Measurements from ENCODE around the gene MEMO1. TPM values are rescaled to one million over a fixed set of nuclear protein-coding genes. Genes with fewer than 3 reads are reported as not detected.

MEMO1 gene
- total RNA-seq, 1 experiment from 2014 or later, result 44.7 TPM

DNA sequence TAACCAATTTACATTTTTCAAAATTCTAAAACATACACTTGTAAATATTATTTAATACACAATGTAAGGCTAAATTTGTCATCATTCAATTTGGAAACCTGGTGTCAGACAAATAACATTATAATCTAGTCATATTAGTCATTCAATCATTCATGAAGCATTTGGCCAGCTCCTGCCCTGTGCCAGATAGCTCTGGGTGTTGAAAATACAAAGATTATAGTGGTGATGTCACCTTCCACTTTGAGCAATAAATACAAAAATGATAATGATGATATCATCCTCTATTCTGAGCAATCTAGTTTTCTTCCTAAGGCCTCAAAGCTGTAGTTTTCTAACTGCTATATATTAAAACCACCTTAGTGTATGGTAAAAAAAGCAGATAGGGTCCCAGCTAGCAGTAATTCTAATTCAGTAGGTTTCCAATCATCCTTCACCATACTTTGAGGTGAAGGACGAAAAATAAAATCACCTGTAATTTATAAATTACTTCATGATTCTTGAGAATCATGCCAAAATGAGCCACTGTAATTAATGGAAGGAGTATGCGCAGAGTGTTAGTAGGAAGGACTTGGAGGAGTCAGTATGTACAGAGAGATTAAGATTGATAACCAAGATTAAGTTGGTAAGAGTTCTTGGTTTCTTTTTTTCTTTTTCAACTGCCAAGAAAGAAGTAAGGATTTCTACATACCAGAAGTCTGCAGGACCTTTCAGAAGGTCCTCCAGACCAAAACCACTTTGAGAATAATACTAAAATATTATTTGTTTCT lies 23.2 kb downstream of the MEMO1 start:
- H3K9ac ChIP-seq (ENCODE audit: low read length), result no peak overlapping the region
- DNase-seq (ENCODE audit: low read depth, low spot score) (no peak), ATAC-seq (no peak)
- H4K20me1 ChIP-seq (ENCODE audit: insufficient read depth), result peaks cover 7% of the 10 kb centered on the region; the same call in 1 of the 2 replicates
- H3K4me1 ChIP-seq (ENCODE audit: control insufficient read depth in 1 of 2, insufficient read depth in 2 of 2, low read length in 2 of 2), result no peaks in the 10 kb centered on the region
- RAD21 ChIA-PET (ENCODE audit: low non-redundant PET in 1 of 2, low total read pairs in 2 of 2, uncharacterized antibody in 2 of 2, unreplicated experiment in 2 of 2), result no interaction called here
- no TSS peak for BruUV-seq (replicated peaks)
- TF ChIP-seq, protein P1, sequence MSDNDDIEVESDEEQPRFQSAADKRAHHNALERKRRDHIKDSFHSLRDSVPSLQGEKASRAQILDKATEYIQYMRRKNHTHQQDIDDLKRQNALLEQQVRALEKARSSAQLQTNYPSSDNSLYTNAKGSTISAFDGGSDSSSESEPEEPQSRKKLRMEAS (IDR thresholded peaks at IDR 0.05), result no peak
- TF ChIP-seq ZNF274 (IDR thresholded peaks at IDR 0.05; ENCODE audit: low read depth, low read length), result no peak
- TF ChIP-seq SRF (IDR thresholded peaks at IDR 0.05; ENCODE audit: low read depth), result no peak
- TF ChIP-seq SP1 (IDR thresholded peaks at IDR 0.05; ENCODE audit: low read depth), result no peak
- no peak for TF ChIP-seq POLR2AphosphoS5 (IDR thresholded peaks at IDR 0.05; ENCODE audit: low read depth, low read length)
- TF ChIP-seq EZH2 (IDR thresholded peaks at IDR 0.05), result no peak
- TF ChIP-seq, protein P2, sequence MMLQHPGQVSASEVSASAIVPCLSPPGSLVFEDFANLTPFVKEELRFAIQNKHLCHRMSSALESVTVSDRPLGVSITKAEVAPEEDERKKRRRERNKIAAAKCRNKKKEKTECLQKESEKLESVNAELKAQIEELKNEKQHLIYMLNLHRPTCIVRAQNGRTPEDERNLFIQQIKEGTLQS (IDR thresholded peaks at IDR 0.05), result no peak
- no peak for TF ChIP-seq EGR1 (IDR thresholded peaks at IDR 0.05; ENCODE audit: low read depth)
- TF ChIP-seq, protein P3, sequence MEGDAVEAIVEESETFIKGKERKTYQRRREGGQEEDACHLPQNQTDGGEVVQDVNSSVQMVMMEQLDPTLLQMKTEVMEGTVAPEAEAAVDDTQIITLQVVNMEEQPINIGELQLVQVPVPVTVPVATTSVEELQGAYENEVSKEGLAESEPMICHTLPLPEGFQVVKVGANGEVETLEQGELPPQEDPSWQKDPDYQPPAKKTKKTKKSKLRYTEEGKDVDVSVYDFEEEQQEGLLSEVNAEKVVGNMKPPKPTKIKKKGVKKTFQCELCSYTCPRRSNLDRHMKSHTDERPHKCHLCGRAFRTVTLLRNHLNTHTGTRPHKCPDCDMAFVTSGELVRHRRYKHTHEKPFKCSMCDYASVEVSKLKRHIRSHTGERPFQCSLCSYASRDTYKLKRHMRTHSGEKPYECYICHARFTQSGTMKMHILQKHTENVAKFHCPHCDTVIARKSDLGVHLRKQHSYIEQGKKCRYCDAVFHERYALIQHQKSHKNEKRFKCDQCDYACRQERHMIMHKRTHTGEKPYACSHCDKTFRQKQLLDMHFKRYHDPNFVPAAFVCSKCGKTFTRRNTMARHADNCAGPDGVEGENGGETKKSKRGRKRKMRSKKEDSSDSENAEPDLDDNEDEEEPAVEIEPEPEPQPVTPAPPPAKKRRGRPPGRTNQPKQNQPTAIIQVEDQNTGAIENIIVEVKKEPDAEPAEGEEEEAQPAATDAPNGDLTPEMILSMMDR (IDR thresholded peaks at IDR 0.05 in 2 of 3, conservative IDR thresholded peaks at IDR 0.05 in 1 of 3; ENCODE audit: borderline replicate concordance in 1 of 3, insufficient read depth in 1 of 3, low read depth in 2 of 3, low read length in 2 of 3), result no peak
- no peak for TF ChIP-seq EZH2phosphoT487 (IDR thresholded peaks at IDR 0.05; ENCODE audit: borderline replicate concordance)
- no peak for TF ChIP-seq POLR2A (IDR thresholded peaks at IDR 0.05; ENCODE audit: borderline replicate concordance, extremely low read depth, insufficient read depth, insufficient read length)
- TF ChIP-seq FOSL1 (IDR thresholded peaks at IDR 0.05; ENCODE audit: low read depth), result no peak
- TF ChIP-seq CEBPB (IDR thresholded peaks at IDR 0.05; ENCODE audit: low read depth), result no peak
- no peak for TF ChIP-seq TCF7L2 (IDR thresholded peaks at IDR 0.05; ENCODE audit: borderline replicate concordance, extremely low read depth, insufficient read depth, insufficient read length)
- H3K4me2 ChIP-seq (ENCODE audit: low read length), result no peak overlapping the region
- H3K4me3 ChIP-seq (replicated peaks in 1 of 2; ENCODE audit: low read depth in 1 of 2, low read length in 2 of 2), result no peak overlapping the region
- POLR2A ChIA-PET, result interaction anchor here (1.0 kb wide), 1 partner anchor 75 kb away, joined by 3 read pairs; the partner anchor contains the start of gene SPAST
- H3K9me3 ChIP-seq (ENCODE audit: control insufficient read depth in 1 of 2, insufficient read depth in 1 of 2, low read depth in 1 of 2, low read length in 2 of 2), result no peaks in the 10 kb centered on the region
- intact Hi-C loops (cut with micrococcal nuclease), result no loop called here
- peaks cover 96% of the 10 kb centered on the region for H3K79me2 ChIP-seq (ENCODE audit: insufficient read depth, low read length)
- no peaks in the 10 kb centered on the region for H3K36me3 ChIP-seq (ENCODE audit: control insufficient read depth in 1 of 2, insufficient read depth in 2 of 2, low read length in 2 of 2)
- H3K27ac ChIP-seq (ENCODE audit: low read depth, low read length), result no peak overlapping the region
- H2AFZ ChIP-seq (ENCODE audit: low read depth, low read length, poor library complexity, severe bottlenecking), result no peak overlapping the region
- H3K9me2 ChIP-seq (ENCODE audit: insufficient read depth), result no peaks in the 10 kb centered on the region
- no peaks in the 10 kb centered on the region for H3K27me3 ChIP-seq (ENCODE audit: insufficient read depth, low read length)
- CTCF ChIA-PET, result no interaction called here

Data from HCT116 (cell line).